PC-9 (cell line): ENCODE results near the gene BAHD1.

Experiments used
- CTCF ChIP-seq: fragments of 200-600 bp; sonication (generic); conservative IDR thresholded peaks from 2 replicates; pipeline ENCODE4 v1.6.1; 2017; ENCODE audit warnings: mixed run types, antibody characterized with exemption, mild to moderate bottlenecking, moderate library complexity
- EZH2 ChIP-seq: fragments of 200-600 bp; sonication (generic); IDR thresholded peaks from 2 replicates; pipeline ENCODE4 v1.8.0; 2017; ENCODE audit warnings: antibody characterized with exemption, low read depth

- no peak for TF ChIP-seq CTCF
- no peak for TF ChIP-seq EZH2
Observed at GRCh38 chr15:40449275-40449674, 8.5 kb downstream of the BAHD1 start.
